ENCODE data around the gene RIOK1. TPM values are rescaled to one million over a fixed set of nuclear protein-coding genes. Genes with fewer than 3 reads are reported as not detected.

RIOK1 gene
- total RNA-seq, 1 donor from 2014 or later = 15.5 TPM

DNA sequence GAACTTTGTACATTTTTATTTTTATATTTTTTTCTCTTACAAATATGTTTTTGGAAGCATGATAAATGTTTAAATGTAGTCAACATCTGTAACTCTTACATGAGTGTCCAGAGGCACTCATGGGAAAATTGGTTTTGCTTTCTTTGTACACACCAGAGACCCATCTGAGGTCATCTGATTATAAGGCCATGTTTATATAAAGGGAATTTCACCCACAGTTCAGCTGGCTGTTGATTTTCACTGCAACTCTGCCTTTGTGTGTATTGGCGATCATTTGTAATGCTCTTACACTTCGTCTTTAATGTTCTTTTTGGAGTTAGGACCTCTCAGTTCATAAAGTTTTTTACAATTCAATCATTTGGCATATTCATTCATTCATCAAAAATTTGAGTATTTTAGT lies 28.1 kb downstream of the RIOK1 start:
- Histone ChIP-seq H3K27me3 (ENCODE audit: control insufficient read depth, insufficient read depth, low read length) (no peaks in the 10 kb centered on the region), H3K36me3 (ENCODE audit: control insufficient read depth, insufficient read depth, low read length) (no peaks in the 10 kb centered on the region), H3K4me3 (ENCODE audit: low read depth, low read length) (no peak overlapping the region)
- no peak for DNase-seq (ENCODE audit: low read depth)
- TF ChIP-seq CTCF (IDR thresholded peaks at IDR 0.05; ENCODE audit: insufficient read depth, low read length, poor library complexity, severe bottlenecking) = no peak

GRCh38 chr6:7418238-7418905 lies 28.8 kb downstream of the RIOK1 start:
- Histone ChIP-seq H3K36me3 (ENCODE audit: control insufficient read depth, insufficient read depth, low read length) (no peaks in the 10 kb centered on the region), H3K27me3 (ENCODE audit: control insufficient read depth, insufficient read depth, low read length) (no peaks in the 10 kb centered on the region), H3K4me3 (ENCODE audit: low read depth, low read length) (no peak overlapping the region)
- no peak for DNase-seq (ENCODE audit: low read depth)
- TF ChIP-seq CTCF (IDR thresholded peaks at IDR 0.05; ENCODE audit: insufficient read depth, low read length, poor library complexity, severe bottlenecking) = no peak

GRCh38 chr6:7419065-7419464 lies 29.5 kb downstream of the RIOK1 start:
- no peak for TF ChIP-seq CTCF (IDR thresholded peaks at IDR 0.05; ENCODE audit: insufficient read depth, low read length, poor library complexity, severe bottlenecking)
- H3K27me3 ChIP-seq (ENCODE audit: control insufficient read depth, insufficient read depth, low read length) = no peaks in the 10 kb centered on the region

DNA sequence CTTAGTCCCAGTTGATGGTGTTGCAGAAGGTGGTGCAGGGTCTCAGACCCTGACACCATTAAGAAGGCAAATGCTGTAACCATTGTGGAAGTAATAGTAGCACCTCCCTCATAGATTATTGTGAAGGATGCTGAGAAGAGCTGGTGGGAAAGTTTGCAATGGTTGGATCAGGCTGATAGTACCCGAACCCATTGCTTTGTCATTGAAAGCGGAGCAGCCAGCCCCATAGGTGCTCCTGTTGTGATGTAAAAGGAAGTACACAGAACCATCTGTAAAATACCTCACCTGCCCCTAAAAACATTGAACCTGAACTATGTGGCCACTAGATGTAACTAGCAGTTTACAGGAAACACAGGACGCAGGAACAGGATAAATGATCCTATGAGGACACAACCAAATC lies 31.5 kb downstream of the RIOK1 start:
- no peaks in the 10 kb centered on the region for H3K27me3 ChIP-seq (ENCODE audit: control insufficient read depth, insufficient read depth, low read length)
- no peak for DNase-seq (ENCODE audit: low read depth)
- no peaks in the 10 kb centered on the region for H3K36me3 ChIP-seq (ENCODE audit: control insufficient read depth, insufficient read depth, low read length)
- no peak overlapping the region for H3K4me3 ChIP-seq (ENCODE audit: low read depth, low read length)
- no peak for TF ChIP-seq CTCF (IDR thresholded peaks at IDR 0.05; ENCODE audit: insufficient read depth, low read length, poor library complexity, severe bottlenecking)

More at GRCh38 chr6:7419065-7419464, 29.5 kb downstream of the RIOK1 start:
- DNase-seq (ENCODE audit: low read depth) = no peak
- Histone ChIP-seq H3K4me3 (ENCODE audit: low read depth, low read length) (no peak overlapping the region), H3K36me3 (ENCODE audit: control insufficient read depth, insufficient read depth, low read length) (no peaks in the 10 kb centered on the region)

GRCh38 chr6:7424058-7424457 lies 34.5 kb downstream of the RIOK1 start:
- TF ChIP-seq CTCF (IDR thresholded peaks at IDR 0.05; ENCODE audit: insufficient read depth, low read length, poor library complexity, severe bottlenecking) = no peak
- H3K27me3 ChIP-seq (ENCODE audit: control insufficient read depth, insufficient read depth, low read length) = no peaks in the 10 kb centered on the region

More at GRCh38 chr6:7424058-7424457, 34.5 kb downstream of the RIOK1 start:
- Histone ChIP-seq H3K36me3 (ENCODE audit: control insufficient read depth, insufficient read depth, low read length) (no peaks in the 10 kb centered on the region), H3K4me3 (ENCODE audit: low read depth, low read length) (no peak overlapping the region)
- no peak for DNase-seq (ENCODE audit: low read depth)

All from kidney epithelial cell (primary cell).